ENCODE measurements around the gene HOOK1. TPM values are rescaled to one million over a fixed set of nuclear protein-coding genes. Genes with fewer than 3 reads are reported as not detected.

The HOOK1 gene
- total and polyA plus RNA-seq, 2 of the 13 experiments (the other 11 are each of a cell fraction or from before 2014, with no cell fraction given), result 11.3 to 24.2 TPM

GRCh38 chr1:59814901-59815825 is at the start of gene HOOK1 (continued):
- TF ChIP-seq ZNF710 (CRISPR knock-in tag; IDR thresholded peaks at IDR 0.05; ENCODE audit: borderline replicate concordance) (no peak), ZNF549 (CRISPR knock-in tag; IDR thresholded peaks at IDR 0.05) (no peak), ZNF451 (CRISPR knock-in tag; IDR thresholded peaks at IDR 0.05) (no peak; the same call in 1 of the 2 replicates), EED (CRISPR knock-in tag; IDR thresholded peaks at IDR 0.05) (no peak), SNAI1 (CRISPR knock-in tag; IDR thresholded peaks at IDR 0.05; ENCODE audit: borderline replicate concordance) (no peak), BATF2 (CRISPR knock-in tag; IDR thresholded peaks at IDR 0.05) (0 out of 2 replicates have a peak, but pooled peaks have one; percentile 80), E2F5 (CRISPR knock-in tag; conservative IDR thresholded peaks at IDR 0.05) (0 out of 2 replicates have a peak, but pooled peaks have one; percentile 35), ZNF30 (CRISPR knock-in tag; IDR thresholded peaks at IDR 0.05) (peak; percentile 82; the same call in 1 of the 2 replicates), ISX (CRISPR knock-in tag; conservative IDR thresholded peaks at IDR 0.05) (no peak), ZNF563 (CRISPR knock-in tag; IDR thresholded peaks at IDR 0.05) (peak; percentile 54; the same call in 1 of the 2 replicates), SIX1 (CRISPR knock-in tag; IDR thresholded peaks at IDR 0.05; ENCODE audit: borderline replicate concordance) (no peak), MBD4 (IDR thresholded peaks at IDR 0.05; ENCODE audit: borderline replicate concordance, low read length) (no peak), PPARG (CRISPR knock-in tag; conservative IDR thresholded peaks at IDR 0.05) (no peak), ZMYM2 (CRISPR knock-in tag; IDR thresholded peaks at IDR 0.05) (no peak), NFKB2 (CRISPR knock-in tag; IDR thresholded peaks at IDR 0.05; ENCODE audit: borderline replicate concordance) (peak; percentile 85; the same call in 1 of the 2 replicates), DR1 (CRISPR knock-in tag; IDR thresholded peaks at IDR 0.05) (no peak), ATF5 (CRISPR knock-in tag; IDR thresholded peaks at IDR 0.05; ENCODE audit: low read depth) (no peak), ZNF788 (CRISPR knock-in tag; IDR thresholded peaks at IDR 0.05; ENCODE audit: borderline replicate concordance) (no peak; the same call in 1 of the 2 replicates), ZNF496 (CRISPR knock-in tag; IDR thresholded peaks at IDR 0.05; ENCODE audit: insufficient replicate concordance) (no peak), CAMTA2 (CRISPR knock-in tag; IDR thresholded peaks at IDR 0.05; ENCODE audit: borderline replicate concordance) (no peak), NFIB (CRISPR knock-in tag; IDR thresholded peaks at IDR 0.05; ENCODE audit: borderline replicate concordance) (no peak), PCBP1 (IDR thresholded peaks at IDR 0.05; ENCODE audit: borderline replicate concordance, low read depth, low read length) (no peak), ZNF660 (CRISPR knock-in tag; IDR thresholded peaks at IDR 0.05; ENCODE audit: borderline replicate concordance, low read depth) (no peak), ERF (CRISPR knock-in tag; IDR thresholded peaks at IDR 0.05) (no peak), THAP8 (CRISPR knock-in tag; IDR thresholded peaks at IDR 0.05; ENCODE audit: borderline replicate concordance) (peak; percentile 28; the same call in 1 of the 2 replicates)

Data from HepG2 (cell line).